H1 (cell line): Measurements from ENCODE around the gene RASA1. TPM values are rescaled to one million over a fixed set of nuclear protein-coding genes. Genes with fewer than 3 reads are reported as not detected.

Source experiments
- CTCF ChIA-PET: fragments of 300-600 bp; sonication (Branson Sonifier 250); formaldehyde crosslinking; loops from one replicate; lab custom pipeline; 2021; ENCODE audit not compliant: partially characterized antibody; lab: Charles Lee
- POLR2A ChIA-PET: fragments of 300-600 bp; sonication (Branson Sonifier 250); formaldehyde crosslinking; loops from one replicate; lab custom pipeline; 2021; ENCODE audit warnings: inconsistent platforms; ENCODE audit not compliant: partially characterized antibody; lab: Charles Lee
- DNase-seq, 2 experiments: peaks; one replicate each; pipeline versions ENCODE4 v3.0.0 to v3.0.0-alpha.2; 2010 to 2022; ENCODE audit warnings: low spot score in 2 of 2, low read depth in 1 of 2, mixed read lengths in 1 of 2
- FAIRE-seq: peaks from 2 replicates; lab custom pipeline; 2011; peaks lifted over from hg19 to GRCh38; lab: Jason Lieb, UNC
- H2AFZ ChIP-seq: 2 replicates; pipeline ENCODE4 v1.8.1; 2012; ENCODE audit warnings: low read length, inconsistent platforms
- H2AK5ac ChIP-seq: 2 replicates; pipeline ENCODE4 v1.6.1; 2013; ENCODE audit warnings: low read depth, low read length
- H2BK120ac ChIP-seq: replicated peaks from 2 replicates; pipeline ENCODE3; 2013; ENCODE audit warnings: low read depth, low read length, inconsistent platforms
- H2BK12ac ChIP-seq: 2 replicates; pipeline ENCODE4 v1.6.1; 2013; ENCODE audit warnings: low read depth, low read length
- H2BK15ac ChIP-seq: 2 replicates; pipeline ENCODE4 v1.6.1; 2013; ENCODE audit warnings: low read length
- H2BK20ac ChIP-seq: 2 replicates; pipeline ENCODE4 v1.6.1; 2013; ENCODE audit warnings: low read length
- H2BK5ac ChIP-seq: 2 replicates; pipeline ENCODE4 v1.6.1; 2013; ENCODE audit warnings: low read depth, low read length
- H3K14ac ChIP-seq: 2 replicates; pipeline ENCODE4 v1.6.1; 2013; ENCODE audit warnings: inconsistent platforms; ENCODE audit not compliant: insufficient read length
- H3K18ac ChIP-seq: 2 replicates; pipeline ENCODE4 v1.6.1; 2013; ENCODE audit warnings: low read length; ENCODE audit errors: extremely low read depth
- H3K23ac ChIP-seq: 2 replicates; pipeline ENCODE4 v1.6.1; 2013; ENCODE audit warnings: inconsistent platforms; ENCODE audit not compliant: insufficient read length
- H3K23me2 ChIP-seq: 2 replicates; pipeline ENCODE4 v1.6.1; 2013; ENCODE audit warnings: low read depth, low read length
- H3K27ac ChIP-seq: 2 replicates; pipeline ENCODE4 v1.6.1; 2011; ENCODE audit warnings: low read depth, low read length, inconsistent platforms
- H3K27me3 ChIP-seq, 4 experiments: replicated peaks in 1 of 4; 1 replicate in 1 of 4; 2 replicates in 3 of 4; pipeline versions ENCODE4 v1.6.1 to v1.8.1; 2011 to 2013; ENCODE audit warnings: low read length in 3 of 4, mild to moderate bottlenecking in 3 of 4, inconsistent platforms in 2 of 4, mixed read lengths in 2 of 4, moderate library complexity in 1 of 4; ENCODE audit not compliant: control insufficient read depth in 3 of 4, insufficient read depth in 3 of 4; ENCODE audit errors: extremely low read depth in 1 of 4
- H3K36me3 ChIP-seq, 4 experiments: 2 replicates each; pipeline versions ENCODE4 v1.6.1 to v1.8.1; 2011 to 2013; ENCODE audit warnings: mild to moderate bottlenecking in 4 of 4, low read length in 3 of 4, moderate library complexity in 2 of 4, control low read depth in 1 of 4, inconsistent platforms in 1 of 4; ENCODE audit not compliant: insufficient read depth in 4 of 4, control insufficient read depth in 2 of 4
- H3K4ac ChIP-seq: replicated peaks from 2 replicates; pipeline ENCODE3; 2013; ENCODE audit warnings: low read length, low read depth, mixed read lengths, inconsistent platforms; ENCODE audit not compliant: insufficient read length
- H3K4me1 ChIP-seq, 4 experiments: replicated peaks in 1 of 4; 1 replicate in 1 of 4; 2 replicates in 3 of 4; pipeline versions ENCODE4 v1.6.1 to v1.8.1; 2011 to 2013; ENCODE audit warnings: low read length in 3 of 4, inconsistent platforms in 2 of 4, mixed read lengths in 1 of 4; ENCODE audit not compliant: insufficient read depth in 4 of 4, control insufficient read depth in 3 of 4
- H3K4me2 ChIP-seq, 2 experiments: 2 replicates each; pipeline versions ENCODE4 v1.6.1 to v1.8.1; 2011 to 2013; ENCODE audit warnings: low read depth in 2 of 2, low read length in 2 of 2, control low read depth in 1 of 2, inconsistent platforms in 1 of 2, mild to moderate bottlenecking in 1 of 2; ENCODE audit not compliant: insufficient read depth in 1 of 2
- H3K4me3 ChIP-seq, 4 experiments: fragments of 200-600, 300-600 bp in 1 of 4; sonication (generic), shearing (Covaris generic), sonication (Bioruptor Twin) in 1 of 4; 2 replicates each; pipeline versions ENCODE4 v1.5.1 to v1.8.1; 2011 to 2016; ENCODE audit warnings: low read length in 4 of 4, low read depth in 3 of 4, control low read depth in 2 of 4, inconsistent platforms in 2 of 4, mild to moderate bottlenecking in 2 of 4, mixed read lengths in 1 of 4, moderate library complexity in 1 of 4; ENCODE audit not compliant: insufficient read depth in 2 of 4; ENCODE audit errors: extremely low read depth in 1 of 4
- H3K56ac ChIP-seq: replicated peaks from 2 replicates; pipeline ENCODE3; 2013; ENCODE audit warnings: low read depth, mild to moderate bottlenecking, mixed read lengths, low read length, inconsistent platforms; ENCODE audit not compliant: insufficient read length
- H3K79me1 ChIP-seq: 2 replicates; pipeline ENCODE4 v1.6.1; 2013; ENCODE audit warnings: low read depth, low read length, control low read depth
- H3K79me2 ChIP-seq, 2 experiments: 2 replicates each; pipeline versions ENCODE4 v1.6.1 to v1.8.1; 2012 to 2013; ENCODE audit warnings: low read length in 2 of 2, mild to moderate bottlenecking in 2 of 2, inconsistent platforms in 1 of 2; ENCODE audit not compliant: insufficient read depth in 2 of 2, control insufficient read depth in 1 of 2
- H3K9ac ChIP-seq, 4 experiments: replicated peaks in 1 of 4; 1 replicate in 1 of 4; 2 replicates in 3 of 4; pipeline versions ENCODE4 v1.6.1 to v1.8.1; 2011 to 2013; ENCODE audit warnings: low read depth in 3 of 4, low read length in 3 of 4, control low read depth in 2 of 4, mild to moderate bottlenecking in 2 of 4, moderate library complexity in 2 of 4, inconsistent platforms in 1 of 4; ENCODE audit errors: extremely low read depth in 1 of 4
- H3K9me3 ChIP-seq, 2 experiments: 2 replicates each; pipeline versions ENCODE4 v1.6.1 to v1.8.1; 2012 to 2013; ENCODE audit warnings: mild to moderate bottlenecking in 2 of 2, moderate library complexity in 2 of 2, control low read depth in 1 of 2, inconsistent platforms in 1 of 2, low read depth in 1 of 2, low read length in 1 of 2, mixed read lengths in 1 of 2; ENCODE audit not compliant: insufficient read depth in 2 of 2
- H4K20me1 ChIP-seq, 2 experiments: replicated peaks in 1 of 2; 2 replicates each; pipeline versions ENCODE3 to v1.8.1; 2011 to 2013; ENCODE audit warnings: inconsistent platforms in 2 of 2, low read length in 2 of 2, mild to moderate bottlenecking in 1 of 2; ENCODE audit not compliant: insufficient read depth in 2 of 2, control insufficient read depth in 1 of 2
- H4K5ac ChIP-seq: 2 replicates; pipeline ENCODE4 v1.6.1; 2013; ENCODE audit warnings: low read length, low read depth, mixed read lengths, inconsistent platforms; ENCODE audit not compliant: insufficient read length
- H4K8ac ChIP-seq: 2 replicates; pipeline ENCODE4 v1.8.0; 2013; ENCODE audit warnings: mild to moderate bottlenecking, moderate library complexity, low read length, inconsistent platforms; ENCODE audit not compliant: insufficient read depth; ENCODE audit errors: extremely low read depth
- H4K91ac ChIP-seq: replicated peaks from 2 replicates; pipeline ENCODE3; 2013; ENCODE audit warnings: low read length, mixed read lengths, inconsistent platforms; ENCODE audit not compliant: insufficient read length
- ASH2L ChIP-seq: fragments of 200-600, 300-600 bp; sonication (generic); IDR thresholded peaks from one replicate; pipeline ENCODE4 v1.7.1; 2017; ENCODE audit warnings: low read length
- BCL11A ChIP-seq, 2 experiments: IDR thresholded peaks; one replicate each; pipeline ENCODE4 v1.6.1; 2011; ENCODE audit warnings: low read depth in 2 of 2, low read length in 2 of 2, mild to moderate bottlenecking in 2 of 2
- CTBP2 ChIP-seq: IDR thresholded peaks from 2 replicates; pipeline ENCODE4 v1.7.0; 2011; ENCODE audit warnings: borderline replicate concordance, mild to moderate bottlenecking, moderate library complexity, mixed read lengths, low read length; ENCODE audit not compliant: insufficient read depth, insufficient read length
- EGR1 ChIP-seq: IDR thresholded peaks from 2 replicates; pipeline ENCODE4 v1.6.1; 2011; ENCODE audit warnings: low read depth, low read length, borderline replicate concordance
- HDAC6 ChIP-seq: IDR thresholded peaks from one replicate; pipeline ENCODE4 v1.7.1; 2012; ENCODE audit warnings: low read depth, mild to moderate bottlenecking, inconsistent platforms, low read length, moderate library complexity
- MAX ChIP-seq: IDR thresholded peaks from 2 replicates; pipeline ENCODE4 v1.6.1; 2012; ENCODE audit warnings: inconsistent platforms
- POLR2AphosphoS5 ChIP-seq: IDR thresholded peaks from 2 replicates; pipeline ENCODE4 v1.6.1; 2011; ENCODE audit warnings: low read depth, low read length
- POU5F1 ChIP-seq: IDR thresholded peaks from 2 replicates; pipeline ENCODE4 v1.6.1; 2011; ENCODE audit warnings: low read depth, mild to moderate bottlenecking, low read length, moderate library complexity
- SAP30 ChIP-seq: fragments of 300-600 bp; sonication (generic); IDR thresholded peaks from 2 replicates; pipeline ENCODE4 v1.7.1; 2012; ENCODE audit warnings: low read length, moderate library complexity, mild to moderate bottlenecking, inconsistent platforms; ENCODE audit not compliant: insufficient read depth, insufficient replicate concordance
- SIRT6 ChIP-seq: IDR thresholded peaks from one replicate; pipeline ENCODE4 v1.7.1; 2012; ENCODE audit warnings: low read length, inconsistent platforms
- TAF1 ChIP-seq: IDR thresholded peaks from 2 replicates; pipeline ENCODE4 v1.6.1; 2011; ENCODE audit warnings: mild to moderate bottlenecking, low read depth, low read length
- WGBS, 2 experiments: shearing (Covaris generic) in 1 of 2; methylation state at CpG; one replicate each; pipeline versions ENCODE4 v1.1.6 to v1.1.7; 2013 to 2015; ENCODE audit warnings: low lambda C conversion rate in 2 of 2, mixed read lengths in 2 of 2, inconsistent platforms in 1 of 2, low coverage in 1 of 2, missing lambda C conversion rate in 1 of 2; ENCODE audit not compliant: insufficient replicate concordance in 2 of 2, insufficient coverage in 1 of 2, insufficient read length in 1 of 2; ENCODE audit errors: extremely low coverage in 1 of 2, missing lambda C conversion rate in 1 of 2; 5-methylcytosine and 5-hydroxymethylcytosine counted together
- polyA plus RNA-seq, 7 experiments: library from polyadenylated mRNA; depleted of rRNA in 3 of 7; stranded (reverse) in 5 of 7; unstranded in 2 of 7; fragments of >200 nt in 5 of 7; fragments of 200-250 nt in 2 of 7; gene quantifications; 1 replicate in 5 of 7; 2 replicates in 1 of 7; 4 replicates in 1 of 7; pipeline versions ENCODE4 v1.2.1 to v1.2.3, GENCODE V29; 2011 to 2013; ENCODE audit warnings: missing spikeins in 2 of 7, mixed read lengths in 2 of 7
- total RNA-seq: library from RNA; stranded (reverse); fragmentation: NEBNext Ultra II Directional; extraction: Animal tissue kit (Norgen Biotek cat#: 25700); gene quantifications from 2 replicates; pipeline ENCODE4 v1.2.1, GENCODE V29; 2021

The RASA1 gene
- total and polyA plus RNA-seq, 2 of the 8 experiments (the other 6 are each of a cell fraction or from before 2014, with no cell fraction given): 15.9 to 33.8 TPM

- no peak overlapping the region for H3K4me3 ChIP-seq
- DNase-seq (no peak), FAIRE-seq (no peak)
- no peaks in the 10 kb centered on the region for H3K9me3 ChIP-seq
- CTCF ChIA-PET: interaction anchor here (1.3 kb wide), 1 partner anchor 11 kb away, joined by 3 read pairs; no protein-coding TSS in a partner anchor
- H4K20me1 ChIP-seq: peaks cover 0 to 2% of the 10 kb centered on the region in 2 experiments
- H3K23me2 ChIP-seq: no peaks in the 10 kb centered on the region
- no peaks in the 10 kb centered on the region for H3K79me2 ChIP-seq
- H3K36me3 ChIP-seq: peaks cover 13 to 90% (median 64%) of the 10 kb centered on the region in 4 experiments
- no peaks in the 10 kb centered on the region for H3K79me1 ChIP-seq
- no peak overlapping the region for H4K5ac ChIP-seq
- H2BK12ac ChIP-seq: no peak overlapping the region
- TF ChIP-seq POLR2AphosphoS5 (no peak), CTBP2 (no peak), BCL11A (IDR thresholded peaks at IDR 0.05; ENCODE audit: low read depth in 2 of 2, low read length in 2 of 2) (no peak), SIRT6 (no peak), MAX (no peak), TAF1 (no peak), EGR1 (no peak), POU5F1 (no peak), ASH2L (no peak), SAP30 (no peak), HDAC6 (no peak)
- no peak overlapping the region for H3K4me2 ChIP-seq
- no peak overlapping the region for H3K9ac ChIP-seq
- H4K91ac ChIP-seq: no peak overlapping the region
- no peak overlapping the region for H2AK5ac ChIP-seq
- H3K14ac ChIP-seq: no peak overlapping the region
- H2BK5ac ChIP-seq: no peak overlapping the region
- no peak overlapping the region for H2AFZ ChIP-seq
- no peaks in the 10 kb centered on the region for H3K4me1 ChIP-seq
- H2BK15ac ChIP-seq: no peak overlapping the region
- H3K18ac ChIP-seq: no peak overlapping the region
- no peak overlapping the region for H3K23ac ChIP-seq
- POLR2A ChIA-PET: interaction anchor here (0.6 to 1.8 kb wide), 4 partner anchors 9 to 726 kb away, joined by 3 to 8 read pairs (median 3); no protein-coding TSS in a partner anchor
- H2BK20ac ChIP-seq: no peak overlapping the region
- no peak overlapping the region for H3K27ac ChIP-seq
- no peak overlapping the region for H3K4ac ChIP-seq
- H3K56ac ChIP-seq: no peak overlapping the region
- 86% methylated on average over 3 of the region's 3 CpGs; no CpG with 5 or more reads in 1 of the 2 experiments for WGBS, 2 experiments
- H4K8ac ChIP-seq: no peak overlapping the region
- no peak overlapping the region for H2BK120ac ChIP-seq
- H3K27me3 ChIP-seq: no peaks in the 10 kb centered on the region
These were observed 126.9 kb downstream of the RASA1 start for GRCh38 chr5:87394411-87395165.
